ENCODE measurements around the gene GPR78. TPM values are rescaled to one million over a fixed set of nuclear protein-coding genes. Genes with fewer than 3 reads are reported as not detected.
A peak's percentile ranks its signal among the peaks of the same experiment; 100 is the strongest.

The GPR78 gene
- total and polyA plus RNA-seq, 4 donors, result 0.05 to 0.28 TPM; not detected in 2

GRCh38 chr4:8568068-8568668 is 12.0 kb upstream of the GPR78 start:
- no peaks in the 10 kb centered on the region for H3K36me3 ChIP-seq (ENCODE audit: control insufficient read depth in 4 of 4, insufficient read depth in 4 of 4, low read length in 4 of 4)
- H3K9ac ChIP-seq (ENCODE audit: insufficient read depth in 1 of 2, low read length in 2 of 2), result no peak overlapping the region
- no peaks in the 10 kb centered on the region for H3K4me1 ChIP-seq (ENCODE audit: control insufficient read depth in 5 of 5, insufficient read depth in 5 of 5, low read length in 5 of 5)
- DNase-seq, result no peak
- no peak for ATAC-seq (ENCODE audit: insufficient read depth, low FRiP score)
- 58 to 62% methylated on average over 5 of the region's 5 CpGs for WGBS, 2 donors
- TF ChIP-seq CTCF (IDR thresholded peaks at IDR 0.05; ENCODE audit: control extremely low read depth, extremely low read depth), result no peak
- H3K4me3 ChIP-seq, result no peak overlapping the region
- H3K27me3 ChIP-seq (ENCODE audit: control insufficient read depth in 3 of 3, insufficient read depth in 3 of 3, low read length in 2 of 3), result peaks cover 0 to 2% (median 0%) of the 10 kb centered on the region in 3 donors
- no peaks in the 10 kb centered on the region for H3K9me3 ChIP-seq (ENCODE audit: control insufficient read depth in 4 of 4, insufficient read depth in 3 of 4, low read length in 3 of 4)
- no peak overlapping the region for H3K27ac ChIP-seq (ENCODE audit: low read depth in 1 of 2, low read length in 1 of 2)

- no peak for ATAC-seq (ENCODE audit: insufficient read depth, low FRiP score)
- H3K9me3 ChIP-seq (ENCODE audit: control insufficient read depth in 4 of 4, insufficient read depth in 3 of 4, low read length in 3 of 4), result no peaks in the 10 kb centered on the region
- DNase-seq, result peak in 1 of 3 donors; percentile 55
Observed at GRCh38 chr4:8570201-8570600, 10.0 kb upstream of the GPR78 start.

GRCh38 chr4:8571702-8572685 is 8.2 kb upstream of the GPR78 start:
- Histone ChIP-seq H3K36me3 (ENCODE audit: control insufficient read depth in 4 of 4, insufficient read depth in 4 of 4, low read length in 4 of 4) (no peaks in the 10 kb centered on the region), H3K27ac (ENCODE audit: low read depth in 1 of 2, low read length in 1 of 2) (no peak overlapping the region), H3K9ac (ENCODE audit: insufficient read depth in 1 of 2, low read length in 2 of 2) (no peak overlapping the region), H3K27me3 (ENCODE audit: control insufficient read depth in 3 of 3, insufficient read depth in 3 of 3, low read length in 2 of 3) (peaks cover 0 to 2% (median 0%) of the 10 kb centered on the region in 3 donors), H3K4me3 (no peak overlapping the region), H3K4me1 (ENCODE audit: control insufficient read depth in 5 of 5, insufficient read depth in 5 of 5, low read length in 5 of 5) (no peaks in the 10 kb centered on the region), H3K9me3 (ENCODE audit: control insufficient read depth in 4 of 4, insufficient read depth in 3 of 4, low read length in 3 of 4) (no peaks in the 10 kb centered on the region)
- no peak for TF ChIP-seq CTCF (IDR thresholded peaks at IDR 0.05; ENCODE audit: control extremely low read depth, extremely low read depth)
- ATAC-seq (ENCODE audit: insufficient read depth, low FRiP score), result no peak
- 79 to 85% methylated on average over 6 of the region's 6 CpGs for WGBS, 2 donors
- no peak for DNase-seq

More at GRCh38 chr4:8570201-8570600, 10.0 kb upstream of the GPR78 start:
- Histone ChIP-seq H3K36me3 (ENCODE audit: control insufficient read depth in 4 of 4, insufficient read depth in 4 of 4, low read length in 4 of 4) (no peaks in the 10 kb centered on the region), H3K4me1 (ENCODE audit: control insufficient read depth in 5 of 5, insufficient read depth in 5 of 5, low read length in 5 of 5) (no peaks in the 10 kb centered on the region), H3K27ac (ENCODE audit: low read depth in 1 of 2, low read length in 1 of 2) (no peak overlapping the region), H3K9ac (ENCODE audit: insufficient read depth in 1 of 2, low read length in 2 of 2) (no peak overlapping the region), H3K27me3 (ENCODE audit: control insufficient read depth in 3 of 3, insufficient read depth in 3 of 3, low read length in 2 of 3) (peaks cover 0 to 2% (median 0%) of the 10 kb centered on the region in 3 donors), H3K4me3 (no peak overlapping the region)
- 90 to 92% methylated on average over 1 of the region's 1 CpG for WGBS, 2 donors
- no peak for TF ChIP-seq CTCF (IDR thresholded peaks at IDR 0.05; ENCODE audit: control extremely low read depth, extremely low read depth)
